ENCODE results near the gene FAM118B.
"Not testable (repeated sequence)": the region's sequence is repeated elsewhere in the genome, so short reads cannot be mapped to it uniquely, and the experiment has no call there.

Gene FAM118B

GRCh38 chr11:126290887-126291286 is 79.3 kb downstream of the FAM118B start:
- no peak overlapping the region for H3K27ac ChIP-seq
- no peak for DNase-seq (ENCODE audit: low read depth, low spot score)
- no peaks in the 10 kb centered on the region for H3K36me3 ChIP-seq (ENCODE audit: insufficient read depth, low read length)
- no peak overlapping the region for H3K4me3 ChIP-seq
- H3K9me3 ChIP-seq (ENCODE audit: low read depth, low read length) = no peaks in the 10 kb centered on the region
- TF ChIP-seq FOXP2 (optimal IDR thresholded peaks at IDR 0.05; ENCODE audit: control extremely low read depth, extremely low read length, insufficient read depth) (no peak), POLR2AphosphoS5 (IDR thresholded peaks at IDR 0.05; ENCODE audit: borderline replicate concordance, low read depth, low read length) (no peak), EZH2 (IDR thresholded peaks at IDR 0.05) (no peak)
- H3K9ac ChIP-seq (ENCODE audit: insufficient read length) = no peak overlapping the region

- Histone ChIP-seq H3K27ac (no peak overlapping the region), H3K9ac (ENCODE audit: insufficient read length) (no peak overlapping the region), H3K9me3 (ENCODE audit: low read depth, low read length) (no peaks in the 10 kb centered on the region), H3K4me3 (no peak overlapping the region), H3K36me3 (ENCODE audit: insufficient read depth, low read length) (no peaks in the 10 kb centered on the region)
- DNase-seq (ENCODE audit: low read depth, low spot score) = no peak
- TF ChIP-seq POLR2AphosphoS5 (IDR thresholded peaks at IDR 0.05; ENCODE audit: borderline replicate concordance, low read depth, low read length) (no peak), EZH2 (IDR thresholded peaks at IDR 0.05) (no peak), FOXP2 (optimal IDR thresholded peaks at IDR 0.05; ENCODE audit: control extremely low read depth, extremely low read length, insufficient read depth) (no peak)
Measured at GRCh38 chr11:126293726-126294125, 82.1 kb downstream of the FAM118B start.

GRCh38 chr11:126297004-126297403 is 85.4 kb downstream of the FAM118B start:
- Histone ChIP-seq H3K27ac (no peak overlapping the region), H3K4me3 (no peak overlapping the region), H3K36me3 (ENCODE audit: insufficient read depth, low read length) (no peaks in the 10 kb centered on the region), H3K9ac (ENCODE audit: insufficient read length) (no peak overlapping the region), H3K9me3 (ENCODE audit: low read depth, low read length) (no peaks in the 10 kb centered on the region)
- TF ChIP-seq FOXP2 (optimal IDR thresholded peaks at IDR 0.05; ENCODE audit: control extremely low read depth, extremely low read length, insufficient read depth) (no peak), EZH2 (IDR thresholded peaks at IDR 0.05) (no peak), POLR2AphosphoS5 (IDR thresholded peaks at IDR 0.05; ENCODE audit: borderline replicate concordance, low read depth, low read length) (no peak)
- DNase-seq (ENCODE audit: low read depth, low spot score) = no peak

- Histone ChIP-seq H3K9me3 (ENCODE audit: low read depth, low read length) (no peaks in the 10 kb centered on the region), H3K27ac (peak within 1 kb of the TSS; percentile 65), H3K4me3 (peak within 1 kb of the TSS; percentile 90), H3K36me3 (ENCODE audit: insufficient read depth, low read length) (no peaks in the 10 kb centered on the region), H3K9ac (ENCODE audit: insufficient read length) (peak within 1 kb of the TSS; percentile 95)
- TF ChIP-seq FOXP2 (optimal IDR thresholded peaks at IDR 0.05; ENCODE audit: control extremely low read depth, extremely low read length, insufficient read depth) = no peak
- TF ChIP-seq POLR2AphosphoS5 (IDR thresholded peaks at IDR 0.05; ENCODE audit: borderline replicate concordance, low read depth, low read length) = peak; percentile 89
- peak; percentile 24 for DNase-seq (ENCODE audit: low read depth, low spot score)
Measured at GRCh38 chr11:126303623-126304456, 92.3 kb downstream of the FAM118B start, which contains the start of gene DCPS. DCPS (plus strand) TSS chr11:126304060; CDS start chr11:126304081, 21 bp downstream.

- Histone ChIP-seq H3K27ac (no peak overlapping the region), H3K4me3 (peak overlapping the region; percentile 90), H3K9ac (ENCODE audit: insufficient read length) (no peak overlapping the region), H3K36me3 (ENCODE audit: insufficient read depth, low read length) (no peaks in the 10 kb centered on the region), H3K9me3 (ENCODE audit: low read depth, low read length) (no peaks in the 10 kb centered on the region)
- TF ChIP-seq EZH2 (IDR thresholded peaks at IDR 0.05) (no peak), POLR2AphosphoS5 (IDR thresholded peaks at IDR 0.05; ENCODE audit: borderline replicate concordance, low read depth, low read length) (no peak), FOXP2 (optimal IDR thresholded peaks at IDR 0.05; ENCODE audit: control extremely low read depth, extremely low read length, insufficient read depth) (no peak)
- DNase-seq (ENCODE audit: low read depth, low spot score) = no peak
Measured at GRCh38 chr11:126304457-126305075, 93.0 kb downstream of the FAM118B start.

GRCh38 chr11:126305699-126306098 is 94.1 kb downstream of the FAM118B start:
- Histone ChIP-seq H3K9ac (ENCODE audit: insufficient read length) (no peak overlapping the region), H3K4me3 (no peak overlapping the region), H3K27ac (no peak overlapping the region), H3K36me3 (ENCODE audit: insufficient read depth, low read length) (no peaks in the 10 kb centered on the region), H3K9me3 (ENCODE audit: low read depth, low read length) (no peaks in the 10 kb centered on the region)
- TF ChIP-seq EZH2 (IDR thresholded peaks at IDR 0.05) (no peak), FOXP2 (optimal IDR thresholded peaks at IDR 0.05; ENCODE audit: control extremely low read depth, extremely low read length, insufficient read depth) (no peak), POLR2AphosphoS5 (IDR thresholded peaks at IDR 0.05; ENCODE audit: borderline replicate concordance, low read depth, low read length) (no peak)
- DNase-seq (ENCODE audit: low read depth, low spot score) = no peak

- H3K27ac ChIP-seq = no peak overlapping the region
- H3K9ac ChIP-seq (ENCODE audit: insufficient read length) = no peak overlapping the region
- TF ChIP-seq EZH2 (IDR thresholded peaks at IDR 0.05) = no peak
- no peak for TF ChIP-seq FOXP2 (optimal IDR thresholded peaks at IDR 0.05; ENCODE audit: control extremely low read depth, extremely low read length, insufficient read depth)
- no peak for TF ChIP-seq POLR2AphosphoS5 (IDR thresholded peaks at IDR 0.05; ENCODE audit: borderline replicate concordance, low read depth, low read length)
- no peak overlapping the region for H3K4me3 ChIP-seq
- H3K9me3 ChIP-seq (ENCODE audit: low read depth, low read length) = no peaks in the 10 kb centered on the region
- no peaks in the 10 kb centered on the region for H3K36me3 ChIP-seq (ENCODE audit: insufficient read depth, low read length)
- no peak for DNase-seq (ENCODE audit: low read depth, low spot score)
Measured at GRCh38 chr11:126307706-126308105, 96.1 kb downstream of the FAM118B start.

- no peak overlapping the region for H3K4me3 ChIP-seq
- no peak for DNase-seq (ENCODE audit: low read depth, low spot score)
- no peak overlapping the region for H3K27ac ChIP-seq
- H3K36me3 ChIP-seq (ENCODE audit: insufficient read depth, low read length) = no peaks in the 10 kb centered on the region
- no peak for TF ChIP-seq FOXP2 (optimal IDR thresholded peaks at IDR 0.05; ENCODE audit: control extremely low read depth, extremely low read length, insufficient read depth)
- TF ChIP-seq POLR2AphosphoS5 (IDR thresholded peaks at IDR 0.05; ENCODE audit: borderline replicate concordance, low read depth, low read length) = no peak
- TF ChIP-seq EZH2 (IDR thresholded peaks at IDR 0.05) = no peak
- no peaks in the 10 kb centered on the region for H3K9me3 ChIP-seq (ENCODE audit: low read depth, low read length)
- H3K9ac ChIP-seq (ENCODE audit: insufficient read length) = no peak overlapping the region
Measured at GRCh38 chr11:126308271-126308671, 96.7 kb downstream of the FAM118B start.

- H3K36me3 ChIP-seq (ENCODE audit: insufficient read depth, low read length); H3K9ac ChIP-seq (ENCODE audit: insufficient read length); DNase-seq (ENCODE audit: low read depth, low spot score); H3K27ac ChIP-seq; H3K4me3 ChIP-seq; H3K9me3 ChIP-seq (ENCODE audit: low read depth, low read length): not testable (repeated sequence)
Measured at GRCh38 chr11:126308771-126309170, 97.2 kb downstream of the FAM118B start.

Data from SK-N-MC (cell line).